Activated naive CD4-positive, alpha-beta T cell treated with Interleukin-2 at 50 U/mL for 16 hours (primary cell): ENCODE results near the gene IL16.
"Not testable (repeated sequence)": the region's sequence is repeated elsewhere in the genome, so short reads cannot be mapped to it uniquely, and the experiment has no call there.

Experiments used
- DNase-seq: peaks from one replicate; pipeline ENCODE4 v3.0.0-alpha.2; 2020

IL16 gene

GRCh38 chr15:81174792-81175327, 21.8 kb upstream of the IL16 start:
- DNase-seq: no peak

GRCh38 chr15:81175496-81175895, 21.2 kb upstream of the IL16 start:
- no peak for DNase-seq

GRCh38 chr15:81176291-81176893, 20.3 kb upstream of the IL16 start:
- no peak for DNase-seq

GRCh38 chr15:81178365-81178764, 18.3 kb upstream of the IL16 start:
- DNase-seq: no peak

GRCh38 chr15:81181220-81181619, 15.5 kb upstream of the IL16 start:
- no peak for DNase-seq

- DNase-seq: no peak
Observed at GRCh38 chr15:81182031-81182755, 14.5 kb upstream of the IL16 start.

GRCh38 chr15:81182756-81183438, 13.8 kb upstream of the IL16 start:
- DNase-seq: no peak

GRCh38 chr15:81183439-81183775, 13.3 kb upstream of the IL16 start:
- no peak for DNase-seq

- no peak for DNase-seq
Observed at GRCh38 chr15:81184188-81184587, 12.5 kb upstream of the IL16 start.

GRCh38 chr15:81185631-81186295, 10.9 kb upstream of the IL16 start:
- DNase-seq: no peak

- no peak for DNase-seq
Observed at GRCh38 chr15:81188354-81188753, 8.3 kb upstream of the IL16 start.

GRCh38 chr15:81189583-81190283, 6.9 kb upstream of the IL16 start:
- no peak for DNase-seq

- DNase-seq: no peak
Observed at GRCh38 chr15:81190922-81191507, 5.7 kb upstream of the IL16 start.

GRCh38 chr15:81191701-81192100, 5.0 kb upstream of the IL16 start:
- DNase-seq: no peak

GRCh38 chr15:81194723-81195122, 2.0 kb upstream of the IL16 start:
- no peak for DNase-seq

- no peak for DNase-seq
Observed at GRCh38 chr15:81195339-81195864, 1.3 kb upstream of the IL16 start.

- no peak for DNase-seq
Observed at GRCh38 chr15:81197255-81197630, 564 bp downstream of the IL16 start.

- no peak for DNase-seq
Observed at GRCh38 chr15:81197688-81198281, 1.1 kb downstream of the IL16 start.

GRCh38 chr15:81199031-81199779, 2.5 kb downstream of the IL16 start:
- no peak for DNase-seq

- no peak for DNase-seq
Observed at GRCh38 chr15:81206018-81206417, 9.3 kb downstream of the IL16 start.

- not testable (repeated sequence) for DNase-seq
Observed at GRCh38 chr15:81207987-81208386, 11.3 kb downstream of the IL16 start.
